ENCODE measurements around the gene SLC27A5.
"Not testable (repeated sequence)": the region's sequence is repeated elsewhere in the genome, so short reads cannot be mapped to it uniquely, and the experiment has no call there.

SLC27A5 gene

GRCh38 chr19:58468216-58468839 lies 43.5 kb downstream of the SLC27A5 start:
- no peak for DNase-seq (ENCODE audit: low spot score)

- DNase-seq (ENCODE audit: low spot score) = peak; percentile 99
Measured at GRCh38 chr19:58466760-58467589, 44.8 kb downstream of the SLC27A5 start, which contains the start of gene ZNF324. Gene ZNF324, plus strand, starts transcription at chr19:58467080. Its CDS starts 2,106 bp downstream, at chr19:58469186.

DNA sequence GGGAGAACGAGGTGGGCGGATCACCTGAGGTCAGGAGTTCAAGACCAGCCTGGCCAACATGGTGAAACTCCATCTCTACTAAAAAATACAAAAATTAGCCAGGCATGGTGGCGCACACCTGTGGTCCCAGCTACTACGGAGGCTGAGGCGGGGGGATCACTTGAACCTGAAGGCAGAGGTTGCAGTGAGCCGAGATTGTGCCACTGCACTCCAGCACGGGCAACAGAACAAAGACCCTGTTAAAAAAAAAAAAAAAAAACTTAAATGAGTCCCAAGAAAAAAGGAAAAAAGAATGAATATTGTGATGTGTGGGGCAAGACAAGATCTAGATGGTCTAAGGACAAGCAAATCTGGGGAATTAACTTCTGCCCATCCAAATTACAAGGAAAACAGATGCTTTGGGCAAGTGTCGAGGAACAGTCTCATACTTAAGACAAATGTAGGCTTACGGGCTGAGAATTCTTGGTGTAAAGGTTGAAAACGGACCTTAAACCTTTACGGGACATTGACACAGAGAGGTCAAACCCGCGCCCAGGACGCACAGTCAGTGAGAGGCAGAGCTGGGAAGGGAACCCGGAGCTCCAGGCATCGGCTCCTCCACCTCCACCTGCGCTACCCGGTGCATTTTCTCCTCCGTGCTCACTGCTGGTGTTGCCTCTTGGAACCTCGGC lies 45.6 kb downstream of the SLC27A5 start:
- DNase-seq (ENCODE audit: low spot score) = no peak

DNA sequence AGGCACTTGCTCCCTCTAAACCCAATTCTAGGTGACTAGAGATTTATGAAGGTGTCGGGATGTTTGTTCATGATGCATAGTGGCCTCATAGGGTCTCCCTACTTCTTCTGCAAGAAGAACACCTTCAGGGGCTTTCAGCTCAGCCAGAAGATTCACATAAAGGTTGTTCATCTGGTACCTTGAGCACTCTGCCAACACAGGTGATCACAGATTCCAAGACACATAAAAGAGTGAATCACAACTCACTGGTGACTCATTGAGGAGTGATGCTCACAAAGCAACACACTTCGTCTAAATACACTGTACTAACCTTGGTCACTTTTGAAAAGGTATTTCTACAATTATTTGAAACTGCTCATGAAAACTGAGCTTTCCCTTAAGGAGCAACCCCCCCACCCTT lies 51.8 kb downstream of the SLC27A5 start:
- DNase-seq (ENCODE audit: low spot score) = no peak

DNA sequence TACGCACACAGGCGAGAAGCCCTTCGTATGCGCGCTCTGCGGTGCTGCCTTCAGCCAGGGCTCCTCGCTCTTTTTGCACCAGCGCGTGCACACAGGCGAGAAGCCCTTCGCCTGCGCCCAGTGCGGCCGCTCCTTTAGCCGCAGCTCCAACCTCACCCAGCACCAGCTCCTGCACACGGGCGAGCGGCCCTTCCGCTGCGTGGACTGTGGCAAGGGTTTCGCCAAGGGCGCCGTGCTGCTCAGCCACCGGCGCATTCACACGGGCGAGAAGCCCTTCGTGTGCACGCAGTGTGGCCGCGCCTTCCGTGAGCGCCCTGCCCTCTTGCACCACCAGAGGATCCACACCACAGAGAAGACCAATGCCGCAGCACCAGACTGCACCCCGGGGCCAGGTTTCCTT lies 55.7 kb downstream of the SLC27A5 start:
- DNase-seq (ENCODE audit: low spot score) = no peak

- DNase-seq (ENCODE audit: low spot score) = no peak
Measured at GRCh38 chr19:58455306-58455705, 56.5 kb downstream of the SLC27A5 start.

GRCh38 chr19:58453743-58454142 lies 58.0 kb downstream of the SLC27A5 start:
- DNase-seq (ENCODE audit: low spot score) = no peak

DNA sequence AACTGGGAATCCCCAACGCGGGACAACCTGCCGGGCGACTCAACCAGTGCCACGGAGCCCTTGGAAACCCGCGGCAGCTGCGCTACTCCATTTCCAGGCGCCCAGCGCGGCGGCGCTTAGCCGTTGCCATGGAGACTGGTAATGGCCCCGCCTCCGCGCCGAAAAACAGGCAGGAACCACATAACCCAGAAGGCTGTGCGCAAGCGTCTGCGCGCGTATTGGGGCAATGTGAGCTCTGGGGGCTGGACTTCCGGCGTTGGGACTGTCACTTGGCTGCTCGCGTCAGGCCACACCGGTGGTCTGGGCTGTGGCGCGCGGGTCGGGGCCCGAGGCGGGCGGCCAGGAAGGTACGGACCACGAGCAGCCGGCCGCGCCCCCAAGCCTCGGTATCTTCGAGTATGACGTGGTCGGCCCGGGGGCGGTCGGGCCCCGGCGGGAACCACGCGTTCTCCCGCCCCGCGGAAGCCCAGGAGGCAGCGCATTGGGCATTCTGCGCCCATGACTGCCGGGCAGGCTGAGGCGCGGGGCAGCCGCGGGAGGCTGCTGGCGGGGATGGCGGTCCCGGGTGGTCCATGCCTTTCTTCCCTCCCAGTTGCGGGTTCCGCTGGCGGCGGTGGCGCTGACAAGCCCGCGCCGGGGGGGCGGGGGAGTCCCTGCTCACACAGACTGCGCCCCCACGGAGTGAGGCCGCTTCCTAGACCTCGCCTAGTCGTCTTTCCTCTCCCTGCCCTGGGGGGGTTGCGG lies 60.3 kb downstream of the SLC27A5 start, which contains the start of gene ZNF324B:
TSS of gene ZNF324B (plus strand) at position 265 of the 744 bp plus-strand sequence. CDS start 2,080 bp downstream, outside the sequence.
- peak; percentile 97 for DNase-seq (ENCODE audit: low spot score)

DNA sequence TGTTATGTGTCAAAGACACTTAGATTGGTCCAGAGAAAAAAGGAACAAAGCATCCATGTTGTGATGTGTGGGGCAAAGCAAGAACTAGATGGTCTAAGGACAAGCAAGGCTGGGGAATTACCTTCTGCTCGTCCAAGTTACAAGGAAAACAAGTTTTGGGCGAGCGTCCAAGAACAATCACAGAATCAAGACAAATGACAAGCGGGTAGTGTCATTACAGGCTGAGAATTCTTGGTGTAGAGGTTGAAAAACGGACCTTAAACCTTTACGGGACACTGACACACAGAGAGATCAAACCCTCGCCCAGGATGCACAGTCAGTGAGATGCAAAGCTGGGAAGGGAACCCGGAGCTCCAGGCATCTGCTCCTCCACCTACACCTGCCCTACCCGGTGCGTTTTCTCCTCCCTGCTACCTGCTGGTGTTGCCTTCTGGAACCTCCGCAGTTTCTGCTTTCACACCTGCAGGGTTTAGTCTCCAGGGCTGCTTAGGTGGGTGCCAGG lies 60.9 kb downstream of the SLC27A5 start:
- no peak for DNase-seq (ENCODE audit: low spot score)

GRCh38 chr19:58449980-58450379 lies 61.8 kb downstream of the SLC27A5 start:
- DNase-seq (ENCODE audit: low spot score) = not testable (repeated sequence)

GRCh38 chr19:58448860-58449259 lies 62.9 kb downstream of the SLC27A5 start:
- not testable (repeated sequence) for DNase-seq (ENCODE audit: low spot score)
